GM12892 (cell line): ENCODE results near the gene CMTR1.

Experiments used
- POLR2A ChIP-seq: IDR thresholded peaks from 2 replicates; pipeline ENCODE4 v1.6.1; 2011; ENCODE audit warnings: low read depth, low read length, control low read depth
- POLR2AphosphoS5 ChIP-seq: IDR thresholded peaks from 2 replicates; pipeline ENCODE4 v1.6.1; 2011; ENCODE audit warnings: low read depth, low read length, control low read depth

DNA sequence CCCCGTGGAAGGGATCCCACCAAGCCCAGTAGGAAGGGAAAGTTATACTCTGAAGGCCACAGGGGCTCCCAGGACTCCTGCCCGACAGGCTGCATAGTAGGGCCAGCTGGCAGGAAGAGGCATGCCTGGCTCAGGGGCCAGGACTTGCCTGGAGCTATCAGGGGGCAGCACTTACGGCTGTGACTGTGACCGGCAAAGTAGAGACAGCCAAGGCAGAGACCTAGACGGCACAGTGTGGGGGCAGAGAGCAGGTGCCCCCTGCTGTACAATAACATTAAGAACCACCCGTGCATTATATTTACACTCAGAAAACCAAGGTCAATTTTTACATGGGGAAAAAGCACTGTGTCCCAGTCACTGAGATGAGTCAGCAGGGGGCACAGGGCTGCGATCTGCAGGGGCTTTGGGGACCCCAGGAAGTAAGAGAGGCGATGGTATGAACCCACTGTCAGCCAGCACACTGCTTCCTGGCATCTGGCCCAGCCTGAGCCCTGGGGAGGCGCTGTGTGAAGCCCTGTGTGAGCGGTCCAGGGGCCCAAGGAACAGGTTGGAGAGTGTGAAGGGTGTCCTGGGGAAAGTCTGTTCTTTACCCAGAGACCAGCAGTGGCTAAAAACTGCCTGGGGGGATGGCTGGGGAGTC lies 56.8 kb downstream of the CMTR1 start:
- TF ChIP-seq POLR2AphosphoS5 (no peak), POLR2A (no peak)
